Peyer's patch (tissue), 4 donors: ENCODE measurements around the gene FRMD1.

ENCODE experiments used
- POLR2A ChIP-seq, 2 donors: fragments of 450-650 bp; IDR thresholded peaks; one replicate each; pipeline ENCODE4 v1.5.1; 2017; ENCODE audit warnings: antibody characterized with exemption in 2 of 2, mild to moderate bottlenecking in 2 of 2, moderate library complexity in 2 of 2
- TF ChIP-seq, protein P1 (sequence below), 6 experiments: fragments of 450-650 bp in 4 of 6; fragments of 200-600 bp in 2 of 6; sonication (generic) in 1 of 6; IDR thresholded peaks; one replicate each; pipeline ENCODE4 v1.5.1; 2017 to 2019; ENCODE audit warnings: antibody characterized with exemption in 6 of 6, mild to moderate bottlenecking in 3 of 6, moderate library complexity in 1 of 6

- TF ChIP-seq, protein P1, sequence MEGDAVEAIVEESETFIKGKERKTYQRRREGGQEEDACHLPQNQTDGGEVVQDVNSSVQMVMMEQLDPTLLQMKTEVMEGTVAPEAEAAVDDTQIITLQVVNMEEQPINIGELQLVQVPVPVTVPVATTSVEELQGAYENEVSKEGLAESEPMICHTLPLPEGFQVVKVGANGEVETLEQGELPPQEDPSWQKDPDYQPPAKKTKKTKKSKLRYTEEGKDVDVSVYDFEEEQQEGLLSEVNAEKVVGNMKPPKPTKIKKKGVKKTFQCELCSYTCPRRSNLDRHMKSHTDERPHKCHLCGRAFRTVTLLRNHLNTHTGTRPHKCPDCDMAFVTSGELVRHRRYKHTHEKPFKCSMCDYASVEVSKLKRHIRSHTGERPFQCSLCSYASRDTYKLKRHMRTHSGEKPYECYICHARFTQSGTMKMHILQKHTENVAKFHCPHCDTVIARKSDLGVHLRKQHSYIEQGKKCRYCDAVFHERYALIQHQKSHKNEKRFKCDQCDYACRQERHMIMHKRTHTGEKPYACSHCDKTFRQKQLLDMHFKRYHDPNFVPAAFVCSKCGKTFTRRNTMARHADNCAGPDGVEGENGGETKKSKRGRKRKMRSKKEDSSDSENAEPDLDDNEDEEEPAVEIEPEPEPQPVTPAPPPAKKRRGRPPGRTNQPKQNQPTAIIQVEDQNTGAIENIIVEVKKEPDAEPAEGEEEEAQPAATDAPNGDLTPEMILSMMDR (IDR thresholded peaks at IDR 0.05): no peak
- TF ChIP-seq POLR2A (IDR thresholded peaks at IDR 0.05): no peak
Measured at GRCh38 chr6:168009331-168009730, 69.7 kb downstream of the FRMD1 start.
